ENCODE results near the gene MKS1. TPM values are rescaled to one million over a fixed set of nuclear protein-coding genes. Genes with fewer than 3 reads are reported as not detected.

The MKS1 gene
- total RNA-seq, 1 experiment from 2014 or later: 23.9 TPM

DNA sequence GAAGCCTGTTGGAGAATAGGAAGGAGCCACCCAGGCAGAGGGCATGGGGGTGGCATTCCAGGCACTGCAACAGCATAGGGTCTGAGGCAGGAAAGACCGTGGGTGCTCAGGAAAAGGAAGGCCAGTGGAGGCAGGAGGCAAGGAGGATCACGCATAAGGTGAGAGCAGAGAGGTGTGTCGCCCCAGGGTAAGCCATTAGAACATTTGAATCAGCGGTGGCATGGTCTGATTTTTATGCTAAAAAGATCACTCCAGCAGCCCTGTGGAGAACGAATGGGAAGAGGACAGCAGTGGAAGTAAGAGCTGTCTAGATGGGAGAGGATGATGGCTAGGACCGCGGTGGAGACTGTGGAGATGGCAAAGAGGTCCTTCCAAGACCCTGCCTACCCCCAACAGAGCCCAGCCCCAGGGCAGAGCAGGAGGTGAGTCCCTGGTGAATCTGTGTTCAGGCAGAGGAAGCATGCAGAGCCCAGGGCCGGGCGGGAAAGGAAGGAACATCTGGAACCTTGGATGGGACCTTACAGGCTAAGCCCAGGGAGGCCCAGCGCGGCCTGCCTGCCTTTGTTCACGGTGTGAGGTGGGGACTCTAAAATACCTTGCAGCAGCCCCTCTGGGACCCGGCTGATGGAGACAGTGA is 27.2 kb upstream of the MKS1 start:
- peaks cover 5% of the 10 kb centered on the region; the same call in 1 of the 2 replicates for H3K4me1 ChIP-seq (ENCODE audit: insufficient read depth, low read length)
- no peak overlapping the region for H3K4me3 ChIP-seq (ENCODE audit: low read length)
- H3F3A ChIP-seq (ENCODE audit: low read length, unreplicated experiment): no peaks in the 10 kb centered on the region
- no peak overlapping the region for H3K27ac ChIP-seq (ENCODE audit: low read length)
- intact Hi-C loops (cut with micrococcal nuclease): loop anchor here (5.0 kb wide), 1 partner anchor 201 kb away; no protein-coding TSS in a partner anchor
- ATAC-seq: no peak
- H3K36me3 ChIP-seq (ENCODE audit: low read depth, low read length): no peaks in the 10 kb centered on the region
- H4K20me1 ChIP-seq (ENCODE audit: low read length): no peaks in the 10 kb centered on the region
- H3K79me2 ChIP-seq (ENCODE audit: low read length): no peaks in the 10 kb centered on the region
- no peak overlapping the region for H2AFZ ChIP-seq (ENCODE audit: low read length)
- no peak overlapping the region for H3K9ac ChIP-seq (ENCODE audit: low read length)
- no peak overlapping the region for H3K4me2 ChIP-seq (ENCODE audit: low read length)
- TF ChIP-seq EZH2phosphoT487 (IDR thresholded peaks at IDR 0.05; ENCODE audit: borderline replicate concordance, low read length) (no peak), EZH2 (IDR thresholded peaks at IDR 0.05; ENCODE audit: low read length, unreplicated experiment) (no peak)
- TF ChIP-seq, protein P1, sequence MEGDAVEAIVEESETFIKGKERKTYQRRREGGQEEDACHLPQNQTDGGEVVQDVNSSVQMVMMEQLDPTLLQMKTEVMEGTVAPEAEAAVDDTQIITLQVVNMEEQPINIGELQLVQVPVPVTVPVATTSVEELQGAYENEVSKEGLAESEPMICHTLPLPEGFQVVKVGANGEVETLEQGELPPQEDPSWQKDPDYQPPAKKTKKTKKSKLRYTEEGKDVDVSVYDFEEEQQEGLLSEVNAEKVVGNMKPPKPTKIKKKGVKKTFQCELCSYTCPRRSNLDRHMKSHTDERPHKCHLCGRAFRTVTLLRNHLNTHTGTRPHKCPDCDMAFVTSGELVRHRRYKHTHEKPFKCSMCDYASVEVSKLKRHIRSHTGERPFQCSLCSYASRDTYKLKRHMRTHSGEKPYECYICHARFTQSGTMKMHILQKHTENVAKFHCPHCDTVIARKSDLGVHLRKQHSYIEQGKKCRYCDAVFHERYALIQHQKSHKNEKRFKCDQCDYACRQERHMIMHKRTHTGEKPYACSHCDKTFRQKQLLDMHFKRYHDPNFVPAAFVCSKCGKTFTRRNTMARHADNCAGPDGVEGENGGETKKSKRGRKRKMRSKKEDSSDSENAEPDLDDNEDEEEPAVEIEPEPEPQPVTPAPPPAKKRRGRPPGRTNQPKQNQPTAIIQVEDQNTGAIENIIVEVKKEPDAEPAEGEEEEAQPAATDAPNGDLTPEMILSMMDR (conservative IDR thresholded peaks at IDR 0.05; ENCODE audit: low read depth, low read length): no peak
- BruUV-seq (replicated peaks): no TSS peak
- peaks cover 31% of the 10 kb centered on the region for H3K27me3 ChIP-seq (ENCODE audit: low read length)
- H3K9me2 ChIP-seq (replicated peaks; ENCODE audit: low read length): no peaks in the 10 kb centered on the region
- ChIA-PET POLR2A (ENCODE audit: unreplicated experiment) (no interaction called here), CTCF (no interaction called here)
- H3K9me3 ChIP-seq (ENCODE audit: low read length): no peaks in the 10 kb centered on the region
- no peak for DNase-seq

DNA sequence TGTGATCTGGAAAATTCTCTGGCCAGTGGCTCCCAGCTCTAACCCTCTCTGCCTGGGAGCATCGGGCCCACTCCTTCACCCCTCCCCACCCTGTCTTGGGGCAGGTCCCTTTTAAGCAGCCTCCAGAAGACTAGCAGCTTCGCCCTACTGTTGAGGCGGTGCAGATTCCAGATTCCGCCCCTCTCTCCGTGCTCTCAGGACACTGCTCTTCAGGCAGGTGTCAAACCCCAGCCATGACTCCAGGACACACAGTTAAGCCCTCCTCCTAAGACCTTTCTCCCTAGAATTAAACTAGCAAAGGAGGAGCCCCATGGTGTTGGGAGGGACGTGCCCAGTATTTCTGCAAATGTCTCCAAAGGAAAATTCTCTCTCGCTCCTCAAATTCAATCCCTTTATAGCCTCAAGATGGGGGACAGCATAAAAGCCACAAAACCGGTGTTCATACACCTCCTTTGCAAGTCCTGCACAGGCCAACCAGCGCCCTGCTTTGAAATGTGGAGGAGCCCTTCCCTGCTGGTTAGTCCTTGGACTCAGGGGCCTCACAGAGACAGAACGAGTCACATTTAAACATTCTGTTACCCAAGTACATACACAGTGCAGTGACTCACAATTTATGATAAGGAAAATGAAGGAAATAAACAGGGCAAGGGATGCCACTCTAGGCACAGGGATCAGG is 26.5 kb upstream of the MKS1 start:
- ATAC-seq (peak; percentile 33), DNase-seq (peak; percentile 21)
- H3K9me2 ChIP-seq (replicated peaks; ENCODE audit: low read length): no peaks in the 10 kb centered on the region
- ChIA-PET CTCF (no interaction called here), POLR2A (ENCODE audit: unreplicated experiment) (no interaction called here)
- H3K27me3 ChIP-seq (ENCODE audit: low read length): peaks cover 28% of the 10 kb centered on the region
- no peak overlapping the region for H3K27ac ChIP-seq (ENCODE audit: low read length)
- H3K4me1 ChIP-seq (ENCODE audit: insufficient read depth, low read length): peaks cover 9% of the 10 kb centered on the region; the same call in 1 of the 2 replicates
- no TSS peak for BruUV-seq (replicated peaks)
- no peaks in the 10 kb centered on the region for H3F3A ChIP-seq (ENCODE audit: low read length, unreplicated experiment)
- no peak overlapping the region for H3K4me2 ChIP-seq (ENCODE audit: low read length)
- H3K4me3 ChIP-seq (ENCODE audit: low read length): no peak overlapping the region
- H3K79me2 ChIP-seq (ENCODE audit: low read length): no peaks in the 10 kb centered on the region
- intact Hi-C loops (cut with micrococcal nuclease): loop anchor here (5.0 kb wide), 1 partner anchor 202 kb away; no protein-coding TSS in a partner anchor
- H3K9me3 ChIP-seq (ENCODE audit: low read length): no peaks in the 10 kb centered on the region
- H4K20me1 ChIP-seq (ENCODE audit: low read length): no peaks in the 10 kb centered on the region
- no peak overlapping the region for H3K9ac ChIP-seq (ENCODE audit: low read length)
- no peaks in the 10 kb centered on the region for H3K36me3 ChIP-seq (ENCODE audit: low read depth, low read length)
- no peak overlapping the region for H2AFZ ChIP-seq (ENCODE audit: low read length)
- TF ChIP-seq EZH2phosphoT487 (IDR thresholded peaks at IDR 0.05; ENCODE audit: borderline replicate concordance, low read length): no peak
- TF ChIP-seq, protein P1 (conservative IDR thresholded peaks at IDR 0.05; ENCODE audit: low read depth, low read length): no peak
- no peak for TF ChIP-seq EZH2 (IDR thresholded peaks at IDR 0.05; ENCODE audit: low read length, unreplicated experiment)

DNA sequence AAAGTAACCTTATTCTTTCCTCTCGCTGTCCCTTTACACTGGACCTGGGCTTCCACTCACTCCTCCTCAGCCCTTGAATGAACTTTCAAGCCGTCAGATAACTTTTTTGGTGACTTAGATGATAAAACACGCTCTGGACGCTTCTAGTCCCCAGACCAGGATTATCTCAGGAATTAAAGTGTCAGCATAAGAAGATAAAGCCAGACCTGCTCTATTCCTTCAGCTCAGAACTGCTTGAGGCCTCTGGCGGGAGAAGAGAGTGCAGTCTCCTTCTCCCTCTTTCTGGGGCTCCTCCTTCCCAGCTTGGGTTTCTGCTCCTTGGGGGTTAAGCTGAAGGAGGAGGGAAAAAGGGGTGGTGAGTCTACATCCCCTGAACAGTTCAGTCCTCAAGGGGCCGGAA is 25.9 kb upstream of the MKS1 start:
- TF ChIP-seq EZH2 (IDR thresholded peaks at IDR 0.05; ENCODE audit: low read length, unreplicated experiment): no peak
- Histone ChIP-seq H3K4me2 (ENCODE audit: low read length) (no peak overlapping the region), H3K36me3 (ENCODE audit: low read depth, low read length) (no peaks in the 10 kb centered on the region), H4K20me1 (ENCODE audit: low read length) (no peaks in the 10 kb centered on the region), H3F3A (ENCODE audit: low read length, unreplicated experiment) (no peaks in the 10 kb centered on the region), H3K27me3 (ENCODE audit: low read length) (peaks cover 28% of the 10 kb centered on the region), H3K27ac (ENCODE audit: low read length) (no peak overlapping the region), H3K4me3 (ENCODE audit: low read length) (no peak overlapping the region), H3K9ac (ENCODE audit: low read length) (no peak overlapping the region), H2AFZ (ENCODE audit: low read length) (no peak overlapping the region), H3K79me2 (ENCODE audit: low read length) (no peaks in the 10 kb centered on the region), H3K9me3 (ENCODE audit: low read length) (no peaks in the 10 kb centered on the region), H3K4me1 (ENCODE audit: insufficient read depth, low read length) (peaks cover 12% of the 10 kb centered on the region; the same call in 1 of the 2 replicates), H3K9me2 (replicated peaks; ENCODE audit: low read length) (no peaks in the 10 kb centered on the region)
- intact Hi-C loops (cut with micrococcal nuclease): loop anchor here (5.0 kb wide), 1 partner anchor 202 kb away; no protein-coding TSS in a partner anchor
- ChIA-PET POLR2A (ENCODE audit: unreplicated experiment) (no interaction called here), CTCF (no interaction called here)
- ATAC-seq: no peak
- BruUV-seq (replicated peaks): no TSS peak
- no peak for DNase-seq
